Measurements from ENCODE around the gene ATP8B1. TPM values are rescaled to one million over a fixed set of nuclear protein-coding genes. Genes with fewer than 3 reads are reported as not detected.

Gene ATP8B1
- total RNA-seq, 1 experiment from 2014 or later: 5.6 TPM

GRCh38 chr18:57660961-57661360 lies 142.2 kb downstream of the ATP8B1 start (continued):
- no peak for TF ChIP-seq CREB1 (CRISPR knock-in tag; IDR thresholded peaks at IDR 0.05)
- TF ChIP-seq ZMAT4 (CRISPR knock-in tag; IDR thresholded peaks at IDR 0.05): no peak
- TF ChIP-seq TCF7 (CRISPR knock-in tag; IDR thresholded peaks at IDR 0.05; ENCODE audit: low read depth): no peak
- no peak for TF ChIP-seq ZSCAN18 (CRISPR knock-in tag; IDR thresholded peaks at IDR 0.05)
- no peak for TF ChIP-seq FOXK1 (CRISPR knock-in tag; IDR thresholded peaks at IDR 0.05)
- no peak for TF ChIP-seq IRF2 (CRISPR knock-in tag; IDR thresholded peaks at IDR 0.05; ENCODE audit: borderline replicate concordance, low read depth)
- TF ChIP-seq, protein P1, sequence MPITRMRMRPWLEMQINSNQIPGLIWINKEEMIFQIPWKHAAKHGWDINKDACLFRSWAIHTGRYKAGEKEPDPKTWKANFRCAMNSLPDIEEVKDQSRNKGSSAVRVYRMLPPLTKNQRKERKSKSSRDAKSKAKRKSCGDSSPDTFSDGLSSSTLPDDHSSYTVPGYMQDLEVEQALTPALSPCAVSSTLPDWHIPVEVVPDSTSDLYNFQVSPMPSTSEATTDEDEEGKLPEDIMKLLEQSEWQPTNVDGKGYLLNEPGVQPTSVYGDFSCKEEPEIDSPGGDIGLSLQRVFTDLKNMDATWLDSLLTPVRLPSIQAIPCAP (CRISPR knock-in tag; IDR thresholded peaks at IDR 0.05): no peak

GRCh38 chr18:57659460-57660102 lies 143.5 kb downstream of the ATP8B1 start:
- ATAC-seq (no peak), DNase-seq (ENCODE audit: low spot score) (no peak)
- no peak overlapping the region for H3K4me3 Mint-ChIP-seq
- no peaks in the 10 kb centered on the region for H3K27me3 Mint-ChIP-seq (ENCODE audit: low read depth)
- peaks cover 26% of the 10 kb centered on the region for H3K36me3 Mint-ChIP-seq
- H3K4me1 Mint-ChIP-seq: no peaks in the 10 kb centered on the region
- no peak overlapping the region for H3K27ac Mint-ChIP-seq
- ChIA-PET CTCF (no interaction called here), POLR2A (no interaction called here)
- peaks cover 12% of the 10 kb centered on the region for H3K9me3 Mint-ChIP-seq
- TF ChIP-seq EMX1 (CRISPR knock-in tag; IDR thresholded peaks at IDR 0.05) (no peak), ETV6 (CRISPR knock-in tag; IDR thresholded peaks at IDR 0.05) (no peak), HMGA2 (CRISPR knock-in tag; IDR thresholded peaks at IDR 0.05) (no peak), KAT7 (CRISPR knock-in tag; IDR thresholded peaks at IDR 0.05; ENCODE audit: borderline replicate concordance) (no peak), NFATC4 (CRISPR knock-in tag; IDR thresholded peaks at IDR 0.05) (no peak), TCF7 (CRISPR knock-in tag; IDR thresholded peaks at IDR 0.05; ENCODE audit: low read depth) (no peak)

DNA sequence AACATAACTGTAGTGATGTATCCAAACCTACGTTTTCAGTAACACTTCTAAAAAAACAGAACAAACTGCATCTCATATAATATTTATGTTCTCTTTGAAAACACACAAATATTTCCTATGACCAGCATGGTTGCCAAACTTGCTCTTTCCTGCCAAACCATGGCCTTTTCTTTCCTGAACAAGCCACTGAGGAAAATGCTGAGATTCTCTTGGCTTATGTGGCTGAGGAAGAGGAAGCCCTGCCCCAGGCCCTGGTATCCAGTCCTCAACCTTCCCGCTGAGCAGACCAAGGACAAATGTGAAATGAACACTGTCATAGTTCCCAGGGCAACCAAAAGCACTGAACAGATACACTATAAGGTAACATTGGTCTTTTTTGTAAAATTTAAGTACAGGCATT lies 145.6 kb downstream of the ATP8B1 start:
- Mint-ChIP-seq H3K27me3 (ENCODE audit: low read depth) (no peaks in the 10 kb centered on the region), H3K36me3 (peaks cover 32% of the 10 kb centered on the region), H3K4me1 (no peaks in the 10 kb centered on the region), H3K4me3 (no peak overlapping the region), H3K27ac (no peak overlapping the region), H3K9me3 (peaks cover 12% of the 10 kb centered on the region)
- POLR2A ChIA-PET: no interaction called here
- no peak for DNase-seq (ENCODE audit: low spot score)
- ATAC-seq: no peak
- CTCF ChIA-PET: no interaction called here
- TF ChIP-seq, protein P2, sequence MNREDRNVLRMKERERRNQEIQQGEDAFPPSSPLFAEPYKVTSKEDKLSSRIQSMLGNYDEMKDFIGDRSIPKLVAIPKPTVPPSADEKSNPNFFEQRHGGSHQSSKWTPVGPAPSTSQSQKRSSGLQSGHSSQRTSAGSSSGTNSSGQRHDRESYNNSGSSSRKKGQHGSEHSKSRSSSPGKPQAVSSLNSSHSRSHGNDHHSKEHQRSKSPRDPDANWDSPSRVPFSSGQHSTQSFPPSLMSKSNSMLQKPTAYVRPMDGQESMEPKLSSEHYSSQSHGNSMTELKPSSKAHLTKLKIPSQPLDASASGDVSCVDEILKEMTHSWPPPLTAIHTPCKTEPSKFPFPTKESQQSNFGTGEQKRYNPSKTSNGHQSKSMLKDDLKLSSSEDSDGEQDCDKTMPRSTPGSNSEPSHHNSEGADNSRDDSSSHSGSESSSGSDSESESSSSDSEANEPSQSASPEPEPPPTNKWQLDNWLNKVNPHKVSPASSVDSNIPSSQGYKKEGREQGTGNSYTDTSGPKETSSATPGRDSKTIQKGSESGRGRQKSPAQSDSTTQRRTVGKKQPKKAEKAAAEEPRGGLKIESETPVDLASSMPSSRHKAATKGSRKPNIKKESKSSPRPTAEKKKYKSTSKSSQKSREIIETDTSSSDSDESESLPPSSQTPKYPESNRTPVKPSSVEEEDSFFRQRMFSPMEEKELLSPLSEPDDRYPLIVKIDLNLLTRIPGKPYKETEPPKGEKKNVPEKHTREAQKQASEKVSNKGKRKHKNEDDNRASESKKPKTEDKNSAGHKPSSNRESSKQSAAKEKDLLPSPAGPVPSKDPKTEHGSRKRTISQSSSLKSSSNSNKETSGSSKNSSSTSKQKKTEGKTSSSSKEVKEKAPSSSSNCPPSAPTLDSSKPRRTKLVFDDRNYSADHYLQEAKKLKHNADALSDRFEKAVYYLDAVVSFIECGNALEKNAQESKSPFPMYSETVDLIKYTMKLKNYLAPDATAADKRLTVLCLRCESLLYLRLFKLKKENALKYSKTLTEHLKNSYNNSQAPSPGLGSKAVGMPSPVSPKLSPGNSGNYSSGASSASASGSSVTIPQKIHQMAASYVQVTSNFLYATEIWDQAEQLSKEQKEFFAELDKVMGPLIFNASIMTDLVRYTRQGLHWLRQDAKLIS (CRISPR knock-in tag; IDR thresholded peaks at IDR 0.05; ENCODE audit: borderline replicate concordance): no peak
- TF ChIP-seq GRHL2 (CRISPR knock-in tag; IDR thresholded peaks at IDR 0.05; ENCODE audit: insufficient replicate concordance, severe bottlenecking): no peak
- TF ChIP-seq TEAD1 (CRISPR knock-in tag; IDR thresholded peaks at IDR 0.05): no peak
- TF ChIP-seq FOXP4 (CRISPR knock-in tag; IDR thresholded peaks at IDR 0.05): no peak
- TF ChIP-seq, protein P3, sequence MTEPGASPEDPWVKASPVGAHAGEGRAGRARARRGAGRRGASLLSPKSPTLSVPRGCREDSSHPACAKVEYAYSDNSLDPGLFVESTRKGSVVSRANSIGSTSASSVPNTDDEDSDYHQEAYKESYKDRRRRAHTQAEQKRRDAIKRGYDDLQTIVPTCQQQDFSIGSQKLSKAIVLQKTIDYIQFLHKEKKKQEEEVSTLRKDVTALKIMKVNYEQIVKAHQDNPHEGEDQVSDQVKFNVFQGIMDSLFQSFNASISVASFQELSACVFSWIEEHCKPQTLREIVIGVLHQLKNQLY (CRISPR knock-in tag; IDR thresholded peaks at IDR 0.05): no peak
- no peak for TF ChIP-seq CREB1 (CRISPR knock-in tag; IDR thresholded peaks at IDR 0.05)
- TF ChIP-seq STAT6 (CRISPR knock-in tag; conservative IDR thresholded peaks at IDR 0.05; ENCODE audit: low read depth): no peak
- TF ChIP-seq IRF2 (CRISPR knock-in tag; IDR thresholded peaks at IDR 0.05; ENCODE audit: borderline replicate concordance, low read depth): no peak
- no peak for TF ChIP-seq FOXP1 (CRISPR knock-in tag; IDR thresholded peaks at IDR 0.05; ENCODE audit: borderline replicate concordance)
- no peak for TF ChIP-seq GTF2I (CRISPR knock-in tag; conservative IDR thresholded peaks at IDR 0.05)
- TF ChIP-seq JUN (CRISPR knock-in tag; IDR thresholded peaks at IDR 0.05): no peak
